NB4 (cell line): Measurements from ENCODE around the gene KNL1.

Experiments
- CTCF ChIP-seq: IDR thresholded peaks from one replicate; pipeline ENCODE4 v1.5.1; 2012; ENCODE audit warnings: low read depth, low read length
- POLR2A ChIP-seq: IDR thresholded peaks from 2 replicates; pipeline ENCODE4 v1.6.1; 2011; ENCODE audit warnings: mild to moderate bottlenecking; ENCODE audit not compliant: insufficient read length; ENCODE audit errors: extremely low read depth

- TF ChIP-seq POLR2A (no peak), CTCF (no peak)
Observed at GRCh38 chr15:40664909-40665308, 70.9 kb downstream of the KNL1 start.
